ENCODE results near the gene FAM53A.

FAM53A gene

DNA sequence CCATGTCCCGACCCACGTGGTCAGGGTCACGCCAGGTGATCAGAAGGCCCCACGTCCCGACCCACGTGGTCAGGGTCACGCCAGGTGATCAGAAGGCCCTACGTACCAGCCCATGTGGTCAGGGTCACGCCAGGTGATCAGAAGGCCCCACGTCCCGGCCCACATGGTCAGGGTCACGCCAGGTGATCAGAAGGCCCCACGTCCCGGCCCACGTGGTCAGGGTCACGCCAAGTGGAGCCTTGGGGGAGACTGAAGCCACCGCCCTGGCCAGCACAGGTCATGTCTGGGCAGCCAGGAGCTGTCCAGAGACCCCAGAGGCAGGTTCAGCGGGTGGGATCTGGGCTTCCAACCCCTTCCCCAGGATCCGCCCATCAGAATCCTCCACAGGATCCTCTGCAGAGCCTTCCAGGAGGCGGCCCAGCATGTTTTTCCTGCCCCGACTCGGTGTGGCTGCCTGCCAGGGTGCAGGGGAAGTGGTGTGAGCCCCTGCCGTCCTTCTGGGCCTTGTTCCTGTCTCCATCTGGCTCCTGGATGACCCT, 58.4 kb downstream of the FAM53A start:
- TF ChIP-seq, protein P1, sequence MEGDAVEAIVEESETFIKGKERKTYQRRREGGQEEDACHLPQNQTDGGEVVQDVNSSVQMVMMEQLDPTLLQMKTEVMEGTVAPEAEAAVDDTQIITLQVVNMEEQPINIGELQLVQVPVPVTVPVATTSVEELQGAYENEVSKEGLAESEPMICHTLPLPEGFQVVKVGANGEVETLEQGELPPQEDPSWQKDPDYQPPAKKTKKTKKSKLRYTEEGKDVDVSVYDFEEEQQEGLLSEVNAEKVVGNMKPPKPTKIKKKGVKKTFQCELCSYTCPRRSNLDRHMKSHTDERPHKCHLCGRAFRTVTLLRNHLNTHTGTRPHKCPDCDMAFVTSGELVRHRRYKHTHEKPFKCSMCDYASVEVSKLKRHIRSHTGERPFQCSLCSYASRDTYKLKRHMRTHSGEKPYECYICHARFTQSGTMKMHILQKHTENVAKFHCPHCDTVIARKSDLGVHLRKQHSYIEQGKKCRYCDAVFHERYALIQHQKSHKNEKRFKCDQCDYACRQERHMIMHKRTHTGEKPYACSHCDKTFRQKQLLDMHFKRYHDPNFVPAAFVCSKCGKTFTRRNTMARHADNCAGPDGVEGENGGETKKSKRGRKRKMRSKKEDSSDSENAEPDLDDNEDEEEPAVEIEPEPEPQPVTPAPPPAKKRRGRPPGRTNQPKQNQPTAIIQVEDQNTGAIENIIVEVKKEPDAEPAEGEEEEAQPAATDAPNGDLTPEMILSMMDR (IDR thresholded peaks at IDR 0.05; ENCODE audit: borderline replicate concordance, insufficient read depth, low read depth, low read length) = no peak
- H3K4me3 ChIP-seq (ENCODE audit: low read depth, low read length) = no peak overlapping the region

DNA sequence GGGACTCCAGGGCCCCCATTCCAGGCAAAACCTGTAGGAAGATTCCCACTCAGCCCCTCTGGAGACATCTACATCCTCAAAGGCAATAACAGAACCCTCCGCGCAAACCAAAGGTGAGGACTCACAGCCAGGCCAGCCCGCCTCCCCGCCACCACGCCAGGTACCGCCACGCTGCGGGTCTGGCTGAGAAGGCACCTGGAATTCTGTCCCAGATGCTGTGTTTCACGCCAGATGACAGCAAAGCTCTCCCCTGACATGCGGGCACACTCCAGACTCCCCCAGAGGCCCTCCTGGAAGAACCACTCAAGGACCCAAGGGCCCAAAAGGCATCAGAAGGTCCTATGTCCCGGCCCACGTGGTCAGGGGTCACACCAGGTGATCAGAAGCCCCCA, 59.6 kb downstream of the FAM53A start:
- TF ChIP-seq, protein P1 (IDR thresholded peaks at IDR 0.05; ENCODE audit: borderline replicate concordance, insufficient read depth, low read depth, low read length) = no peak
- no peak overlapping the region for H3K4me3 ChIP-seq (ENCODE audit: low read depth, low read length)

DNA sequence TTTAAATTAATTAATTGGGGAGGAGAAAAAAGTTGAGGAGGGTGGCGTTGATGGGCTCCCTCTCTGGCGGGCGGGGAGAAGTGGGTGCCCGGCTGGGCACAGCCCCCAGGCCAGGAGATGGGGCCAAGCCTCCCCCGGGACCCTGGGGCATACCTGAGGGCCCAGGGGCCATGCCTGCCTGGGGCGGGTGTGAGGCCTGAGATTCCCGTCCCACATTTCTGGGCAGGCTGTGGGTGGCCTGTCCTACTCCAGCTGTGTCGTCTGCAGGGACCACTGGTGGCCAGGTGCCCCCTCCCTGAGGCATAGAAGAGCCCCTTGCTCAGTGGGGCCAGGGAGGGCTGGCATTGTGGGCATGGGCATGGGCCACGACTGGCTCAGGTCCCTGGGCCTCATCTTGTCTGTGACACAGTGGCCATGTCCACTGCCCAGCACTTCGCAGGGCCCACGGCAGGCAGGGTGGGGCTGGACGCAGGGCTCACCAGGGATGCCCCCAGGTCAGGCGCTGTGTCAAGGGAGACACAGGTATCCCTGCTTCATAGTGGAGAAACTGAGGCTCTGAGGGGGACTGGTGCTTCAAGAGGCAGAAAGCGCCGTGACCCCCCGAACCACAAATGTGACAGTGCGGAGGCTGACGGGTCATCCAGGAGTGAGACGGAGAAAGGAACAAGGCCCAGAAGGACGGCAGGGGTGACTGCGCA, 60.1 kb downstream of the FAM53A start:
- TF ChIP-seq, protein P1 (IDR thresholded peaks at IDR 0.05; ENCODE audit: borderline replicate concordance, insufficient read depth, low read depth, low read length) = no peak
- H3K4me3 ChIP-seq (ENCODE audit: low read depth, low read length) = no peak overlapping the region

DNA sequence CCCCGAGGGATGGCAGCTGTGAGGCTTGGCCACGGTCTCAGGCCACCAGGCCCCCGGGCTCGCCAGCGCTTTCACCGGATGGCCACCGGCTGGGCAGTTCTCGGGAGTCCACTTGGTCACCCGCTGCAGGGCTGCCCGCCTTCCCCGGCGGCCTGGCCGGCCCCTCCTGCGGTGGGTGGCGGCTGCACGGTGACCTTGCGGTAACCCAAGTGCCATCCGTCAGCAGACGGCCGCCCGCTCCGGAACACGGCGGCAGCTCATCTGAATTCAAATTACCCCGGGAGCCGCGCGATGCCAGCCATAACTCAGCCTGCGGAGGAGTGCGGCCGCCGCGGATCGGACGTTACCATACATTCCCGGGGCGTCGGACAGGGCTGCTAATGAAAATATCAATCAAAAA, 60.7 kb downstream of the FAM53A start:
- H3K4me3 ChIP-seq (ENCODE audit: low read depth, low read length) = no peak overlapping the region

DNA sequence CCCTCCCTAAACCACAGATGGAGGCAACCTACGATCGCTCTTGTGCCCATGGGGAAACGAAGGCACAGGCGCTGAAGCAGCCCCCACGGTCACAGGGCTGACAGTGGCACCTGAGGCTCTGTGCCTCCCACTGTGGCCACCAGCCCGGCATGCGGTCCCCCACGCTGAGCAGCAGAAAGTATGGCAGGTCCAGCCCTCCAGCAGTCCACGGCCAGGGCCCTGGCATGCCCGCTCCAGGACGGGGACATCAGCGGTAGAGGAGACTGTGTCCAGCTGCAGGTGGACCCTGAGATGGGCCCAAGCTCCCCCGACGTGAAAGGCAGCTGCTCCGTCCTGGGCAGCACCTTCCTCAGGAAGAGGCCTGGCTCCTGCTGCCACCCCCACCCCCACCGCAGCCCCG, 61.2 kb downstream of the FAM53A start:
- TF ChIP-seq, protein P1 (IDR thresholded peaks at IDR 0.05; ENCODE audit: borderline replicate concordance, insufficient read depth, low read depth, low read length) = no peak
- H3K4me3 ChIP-seq (ENCODE audit: low read depth, low read length) = no peak overlapping the region

More for the DNA sequence above, 60.7 kb downstream of the FAM53A start:
- TF ChIP-seq, protein P1 (IDR thresholded peaks at IDR 0.05; ENCODE audit: borderline replicate concordance, insufficient read depth, low read depth, low read length) = no peak

DNA sequence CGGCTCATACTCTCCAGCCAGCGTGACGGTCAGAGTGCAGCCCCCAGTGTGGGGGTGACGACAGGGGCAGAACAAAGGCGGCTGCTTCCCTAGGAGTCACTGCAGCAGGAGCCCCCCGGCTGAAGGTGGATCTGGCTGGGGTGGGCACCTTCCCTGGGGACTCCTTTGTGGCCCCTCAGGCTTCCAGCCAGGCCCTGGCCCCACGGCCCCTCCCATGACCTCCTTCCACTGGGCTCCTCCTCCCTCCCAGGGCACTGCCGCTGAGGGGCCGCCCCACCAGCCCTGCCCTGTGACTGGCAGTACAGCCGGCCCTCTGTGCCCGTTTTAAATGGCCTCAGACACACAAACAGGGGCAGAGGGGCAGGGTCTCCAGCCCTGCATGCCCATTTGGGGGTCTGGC, 61.9 kb downstream of the FAM53A start:
- no peak overlapping the region for H3K4me3 ChIP-seq (ENCODE audit: low read depth, low read length)
- TF ChIP-seq, protein P1 (IDR thresholded peaks at IDR 0.05; ENCODE audit: borderline replicate concordance, insufficient read depth, low read depth, low read length) = no peak

DNA sequence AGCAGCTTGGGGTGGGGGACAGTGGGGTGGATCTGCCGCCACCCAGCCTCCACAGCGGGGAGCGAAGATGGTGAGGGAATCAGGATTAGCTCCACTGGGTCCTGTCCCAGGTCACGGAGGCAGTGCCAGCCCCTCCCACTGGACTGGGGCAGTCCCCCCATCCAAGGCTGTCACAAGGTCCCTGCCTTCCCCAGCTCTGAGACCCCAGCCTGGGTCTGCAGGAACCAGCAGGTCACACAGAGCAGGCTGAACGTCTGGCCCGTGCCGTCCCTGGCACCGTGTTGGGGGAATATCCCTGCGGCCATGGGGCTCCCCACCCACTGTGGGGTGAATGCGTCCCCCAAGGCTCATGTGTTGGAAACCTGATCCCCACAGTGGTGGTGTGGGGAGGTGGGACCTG, 62.6 kb downstream of the FAM53A start:
- TF ChIP-seq, protein P1 (IDR thresholded peaks at IDR 0.05; ENCODE audit: borderline replicate concordance, insufficient read depth, low read depth, low read length) = no peak
- no peak overlapping the region for H3K4me3 ChIP-seq (ENCODE audit: low read depth, low read length)

Measured in GM12875 (cell line).